Mucosa of stomach (tissue), 1 donor: ENCODE results near the gene ENTPD2.
A peak's percentile ranks its signal among the peaks of the same experiment; 100 is the strongest.
"Not testable (repeated sequence)": the region's sequence is repeated elsewhere in the genome, so short reads cannot be mapped to it uniquely, and the experiment has no call there.

Experiments used
- H3K27me3 ChIP-seq: one replicate; pipeline ENCODE4 v1.7.0; 2013; ENCODE audit warnings: mild to moderate bottlenecking, low read length; ENCODE audit not compliant: control insufficient read depth, insufficient read depth
- H3K36me3 ChIP-seq: one replicate; pipeline ENCODE4 v1.7.0; 2013; ENCODE audit warnings: low read length; ENCODE audit not compliant: control insufficient read depth, insufficient read depth
- H3K4me1 ChIP-seq: one replicate; pipeline ENCODE4 v1.7.0; 2013; ENCODE audit warnings: mild to moderate bottlenecking, low read length; ENCODE audit not compliant: control insufficient read depth, insufficient read depth
- H3K4me3 ChIP-seq: one replicate; pipeline ENCODE4 v1.7.0; 2013; ENCODE audit warnings: low read length
- H3K9ac ChIP-seq: one replicate; pipeline ENCODE4 v1.7.0; 2013; ENCODE audit warnings: mild to moderate bottlenecking, low read length, moderate library complexity
- H3K9me3 ChIP-seq: one replicate; pipeline ENCODE4 v1.7.0; 2013; ENCODE audit warnings: mild to moderate bottlenecking, low read length, moderate library complexity; ENCODE audit not compliant: control insufficient read depth
- donor health status: Pancreatic carcinoma.

The ENTPD2 gene

DNA sequence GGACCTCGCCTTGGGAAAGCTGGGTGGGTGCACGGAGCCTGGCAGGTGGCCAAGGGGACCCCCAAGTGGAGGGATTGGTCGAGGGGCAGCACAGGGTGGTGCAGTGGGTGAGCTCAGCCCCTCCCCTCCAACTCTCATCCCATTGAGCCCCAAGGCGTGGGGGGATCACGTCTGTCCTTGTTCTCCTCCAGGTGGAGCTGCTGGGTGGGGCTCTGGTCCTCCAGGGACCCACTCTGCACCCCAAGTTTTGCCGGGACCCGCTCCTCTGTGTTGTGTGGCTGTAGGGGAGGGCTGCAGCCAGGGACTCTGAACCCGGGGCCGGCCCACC is 18.4 kb downstream of the ENTPD2 start:
- Histone ChIP-seq H3K36me3 (no peaks in the 10 kb centered on the region), H3K27me3 (peaks cover 9% of the 10 kb centered on the region), H3K4me1 (peaks cover 23% of the 10 kb centered on the region), H3K9me3 (no peaks in the 10 kb centered on the region), H3K9ac (no peak overlapping the region), H3K4me3 (no peak overlapping the region)

DNA sequence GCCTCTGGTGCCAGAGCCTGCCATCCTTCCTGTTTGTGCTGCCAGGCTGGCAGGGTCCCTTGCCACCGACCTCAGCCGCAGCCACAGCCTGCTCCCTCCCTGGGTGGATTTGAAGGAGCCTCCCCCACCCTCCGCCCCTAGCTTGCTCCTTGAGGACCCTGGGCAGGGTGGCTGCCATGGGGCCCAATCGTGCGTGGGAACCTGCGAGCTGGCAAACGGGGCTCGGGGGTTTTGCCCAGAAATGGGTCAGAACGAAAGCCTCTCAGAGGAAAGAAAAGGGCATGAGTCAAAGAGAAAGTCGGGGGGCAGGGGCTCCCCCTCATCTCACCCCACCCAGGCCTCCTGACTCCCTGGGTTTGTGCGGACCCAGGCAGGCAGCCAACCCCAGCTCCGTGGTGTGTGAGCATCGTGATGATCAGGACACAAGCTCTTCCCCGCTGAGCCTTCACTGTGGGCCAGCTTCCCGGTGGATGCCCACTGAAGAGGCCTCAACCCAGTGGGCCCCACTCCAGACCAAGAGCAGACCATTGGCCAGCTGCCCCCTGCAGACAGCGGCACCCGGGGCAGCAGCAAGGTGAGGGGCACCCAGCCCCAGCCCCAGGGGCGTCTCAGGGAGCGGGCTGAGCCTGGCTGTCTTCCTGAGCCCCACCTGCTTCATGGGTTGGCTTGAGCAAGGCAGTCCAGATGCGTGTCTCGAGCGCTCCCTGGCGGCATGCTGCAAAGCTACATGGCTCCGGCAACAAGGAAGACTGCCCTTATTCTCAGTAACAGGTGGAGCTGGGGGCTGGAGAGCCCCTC is 19.0 kb downstream of the ENTPD2 start:
- Histone ChIP-seq H3K9me3 (no peaks in the 10 kb centered on the region), H3K4me3 (no peak overlapping the region), H3K9ac (peak overlapping the region; percentile 28), H3K4me1 (peaks cover 23% of the 10 kb centered on the region), H3K27me3 (peaks cover 9% of the 10 kb centered on the region), H3K36me3 (no peaks in the 10 kb centered on the region)

DNA sequence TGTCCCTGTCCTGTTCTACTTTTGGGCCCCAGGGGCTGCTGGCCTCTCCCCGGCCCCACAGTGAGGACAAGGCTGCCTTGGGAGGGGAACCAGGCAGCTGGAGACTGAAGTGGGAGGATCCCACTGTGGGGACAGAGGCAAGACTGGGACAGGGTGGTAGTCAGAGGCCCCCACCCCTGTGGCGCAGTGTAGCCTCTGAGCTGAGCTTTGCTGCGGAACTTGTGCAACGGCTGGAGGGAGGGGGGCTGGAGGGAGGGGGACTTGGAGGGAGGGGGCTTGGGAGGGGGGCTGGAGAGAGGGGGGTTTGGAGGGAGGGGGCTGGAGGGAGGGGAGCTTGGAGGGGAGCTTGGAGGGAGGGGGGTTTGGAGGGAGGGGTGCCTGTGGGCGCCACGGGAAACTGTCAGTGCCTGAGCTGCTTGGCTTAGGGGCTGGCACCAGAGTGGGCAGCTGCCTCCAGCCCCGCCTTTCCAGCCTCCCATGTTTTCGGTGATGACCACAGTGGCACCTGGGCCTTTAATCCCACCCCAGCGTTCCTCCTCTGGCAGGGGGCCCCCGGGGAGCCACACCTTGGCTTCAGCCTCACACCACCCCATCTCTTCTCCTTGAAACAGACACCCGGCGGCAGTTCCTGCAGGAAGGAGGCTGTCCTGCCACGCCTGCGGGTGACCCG is 19.7 kb downstream of the ENTPD2 start:
- no peaks in the 10 kb centered on the region for H3K9me3 ChIP-seq
- H3K9ac ChIP-seq, result peak overlapping the region; percentile 28
- H3K4me3 ChIP-seq, result no peak overlapping the region
- peaks cover 28% of the 10 kb centered on the region for H3K4me1 ChIP-seq
- peaks cover 9% of the 10 kb centered on the region for H3K27me3 ChIP-seq
- no peaks in the 10 kb centered on the region for H3K36me3 ChIP-seq

DNA sequence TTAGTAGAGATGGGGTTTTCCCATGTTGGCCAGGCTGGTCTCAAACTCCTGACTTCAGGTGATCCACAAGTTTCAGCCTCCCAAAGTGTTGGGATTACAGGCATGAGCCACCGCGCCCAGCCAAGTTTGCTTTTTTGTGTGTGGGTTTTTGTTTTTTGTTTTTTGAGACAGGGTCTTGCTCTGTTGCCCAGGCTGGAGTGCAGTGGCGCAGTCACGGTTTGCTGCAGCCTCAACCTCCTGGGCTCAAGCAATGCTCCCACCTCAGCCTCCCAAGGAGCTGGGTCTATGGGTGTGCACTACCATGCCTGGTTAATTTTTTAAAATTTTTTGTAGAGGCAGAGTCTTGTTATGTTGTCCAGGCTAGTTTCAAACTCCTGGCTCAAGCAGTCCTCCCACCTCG is 20.4 kb downstream of the ENTPD2 start:
- peaks cover 35% of the 10 kb centered on the region for H3K4me1 ChIP-seq
- not testable (repeated sequence) for H3K9ac ChIP-seq, H3K9me3 ChIP-seq, H3K36me3 ChIP-seq, H3K4me3 ChIP-seq, H3K27me3 ChIP-seq

DNA sequence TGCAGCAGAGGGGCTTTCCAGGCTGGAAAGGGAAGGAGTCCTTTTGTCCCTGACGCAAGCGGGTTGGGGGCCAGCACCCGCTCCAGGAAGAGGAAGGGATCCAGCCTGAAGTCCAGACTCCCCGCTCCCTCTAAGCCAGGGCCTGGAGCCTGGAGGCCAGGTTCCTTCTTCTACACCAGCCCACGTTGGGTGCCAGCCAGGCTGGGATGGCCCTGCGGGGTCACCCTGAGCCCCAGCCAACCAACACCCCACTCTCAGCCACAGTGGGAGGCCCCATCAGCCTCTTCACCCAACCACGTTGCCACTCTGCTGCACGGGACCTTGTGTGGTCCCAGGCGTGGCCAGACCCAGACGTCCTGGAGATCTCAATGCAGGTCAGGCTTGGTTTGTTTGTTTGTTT is 21.0 kb downstream of the ENTPD2 start:
- Histone ChIP-seq H3K9me3 (no peaks in the 10 kb centered on the region), H3K4me3 (no peak overlapping the region), H3K27me3 (peaks cover 9% of the 10 kb centered on the region), H3K4me1 (peaks cover 37% of the 10 kb centered on the region), H3K9ac (no peak overlapping the region), H3K36me3 (no peaks in the 10 kb centered on the region)

DNA sequence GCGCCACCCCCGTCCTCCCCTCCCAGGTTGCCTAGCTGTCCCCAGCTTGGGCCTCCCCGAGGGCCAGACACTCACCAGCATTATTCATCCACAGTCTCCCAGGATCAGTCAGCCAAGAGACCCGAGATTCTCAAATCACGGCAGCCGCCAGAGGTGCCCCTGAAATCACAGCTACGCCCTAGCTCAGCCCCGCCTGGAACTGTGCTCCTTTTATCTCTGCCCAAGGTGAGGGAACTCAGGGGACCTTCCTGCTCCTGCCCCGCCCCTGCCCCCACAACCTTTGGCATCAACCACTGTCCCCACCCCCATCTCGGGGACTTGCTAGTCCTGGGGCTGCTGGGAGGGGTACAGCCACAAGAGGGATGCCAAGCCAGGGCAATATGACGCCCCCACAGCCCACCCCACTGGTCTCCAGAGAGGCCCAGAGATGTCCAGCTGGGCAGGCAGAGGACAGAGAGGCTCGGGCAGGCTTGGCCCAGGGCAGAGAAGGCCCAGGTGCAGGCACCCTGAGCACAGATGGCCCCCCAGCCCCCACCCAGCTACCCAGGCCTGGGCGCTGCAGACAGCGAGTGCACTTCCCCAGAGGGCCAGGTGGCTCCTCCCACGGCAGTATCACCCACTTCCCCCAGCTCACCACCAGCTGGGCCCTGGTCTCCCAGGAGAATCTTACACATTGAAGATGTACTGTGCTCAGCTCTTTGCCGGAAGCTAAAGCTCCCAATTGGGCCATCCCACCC is 21.8 kb downstream of the ENTPD2 start, which contains the start of gene FUT7:
Gene FUT7, minus strand, starts transcription at position 185 of the 737 bp plus-strand sequence. Its CDS starts 97 bp downstream, at position 88.
- H3K4me1 ChIP-seq, result peaks cover 42% of the 10 kb centered on the region
- no peaks in the 10 kb centered on the region for H3K36me3 ChIP-seq
- H3K4me3 ChIP-seq, result no peak within 1 kb of the TSS
- no peaks in the 10 kb centered on the region for H3K9me3 ChIP-seq
- H3K27me3 ChIP-seq, result peaks cover 9% of the 10 kb centered on the region
- H3K9ac ChIP-seq, result no peak within 1 kb of the TSS

DNA sequence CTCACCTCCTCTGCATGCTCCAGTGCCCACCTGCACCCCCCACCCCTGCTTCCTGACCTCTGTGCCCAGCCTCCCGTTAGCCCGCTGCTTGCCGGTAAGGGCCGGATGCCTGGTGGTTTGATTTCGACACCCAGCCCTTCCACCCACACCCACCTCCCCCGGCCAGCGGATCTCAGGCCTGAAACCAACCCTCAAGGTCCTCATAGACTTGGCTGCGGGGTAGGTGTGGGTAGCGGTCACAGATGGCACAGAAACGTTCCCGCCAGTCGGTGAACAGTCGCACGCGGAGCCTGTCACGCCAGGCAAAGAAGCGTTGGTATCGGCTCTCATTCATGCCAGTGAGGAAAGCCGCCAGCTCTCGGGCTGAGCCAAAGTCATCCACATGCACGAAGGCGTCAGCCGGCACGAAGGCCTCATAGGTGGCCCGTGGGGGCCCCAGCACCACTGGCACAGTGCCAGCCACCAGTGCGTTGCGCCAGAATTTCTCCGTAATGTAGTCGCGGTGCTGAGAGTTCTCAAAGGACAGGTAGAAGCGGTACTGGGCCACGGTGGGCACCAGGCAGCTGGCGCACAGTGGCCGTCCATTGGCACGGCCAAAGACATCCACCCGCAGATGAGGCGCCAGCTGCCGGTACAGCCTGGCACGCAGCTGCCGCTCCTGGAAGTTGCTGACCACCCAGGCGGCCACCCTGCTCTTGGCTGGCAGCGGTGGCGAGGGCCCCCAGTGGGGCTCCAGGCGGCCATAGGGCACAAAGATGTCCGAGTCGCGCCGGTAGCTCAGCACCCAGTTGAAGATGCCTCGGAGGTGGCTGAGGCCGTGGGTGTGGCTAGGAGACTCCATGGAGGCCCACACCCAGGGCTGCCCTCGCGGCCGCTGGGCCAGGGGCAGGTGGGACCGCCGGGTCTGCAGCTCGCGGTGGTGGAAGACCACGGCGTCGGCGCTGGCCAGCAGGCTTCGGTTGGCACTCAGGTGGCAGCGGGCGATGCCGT is 23.0 kb downstream of the ENTPD2 start:
- Histone ChIP-seq H3K4me1 (peaks cover 53% of the 10 kb centered on the region), H3K9ac (no peak overlapping the region)

DNA sequence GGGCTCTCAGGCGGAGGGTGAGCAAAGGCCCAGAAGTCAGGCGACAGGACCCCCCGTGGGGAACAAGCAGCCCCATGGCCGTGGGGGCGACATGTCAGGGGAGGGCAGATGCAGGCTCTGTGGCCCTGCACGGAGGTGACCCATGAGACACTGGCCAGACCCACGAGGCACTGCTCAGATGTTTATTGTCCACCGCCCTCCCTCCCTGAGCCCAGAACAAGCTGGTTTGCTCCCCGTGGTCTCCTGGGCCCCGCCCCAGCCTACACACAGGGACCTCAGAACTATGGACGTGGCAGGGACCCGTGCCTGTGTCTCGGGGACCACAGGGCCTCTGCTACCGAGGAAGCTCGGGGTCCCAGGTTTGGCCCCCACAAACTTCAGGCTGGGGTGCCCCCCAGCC is 23.9 kb downstream of the ENTPD2 start:
- H3K9ac ChIP-seq, result no peak overlapping the region
- peaks cover 56% of the 10 kb centered on the region for H3K4me1 ChIP-seq
- H3K9me3 ChIP-seq, result no peaks in the 10 kb centered on the region
- no peak overlapping the region for H3K4me3 ChIP-seq
- H3K27me3 ChIP-seq, result peaks cover 4% of the 10 kb centered on the region
- H3K36me3 ChIP-seq, result no peaks in the 10 kb centered on the region

More for the DNA sequence above, 23.0 kb downstream of the ENTPD2 start:
- H3K9me3 ChIP-seq, result no peaks in the 10 kb centered on the region
- H3K27me3 ChIP-seq, result peaks cover 8% of the 10 kb centered on the region
- H3K4me3 ChIP-seq, result no peak overlapping the region
- no peaks in the 10 kb centered on the region for H3K36me3 ChIP-seq

DNA sequence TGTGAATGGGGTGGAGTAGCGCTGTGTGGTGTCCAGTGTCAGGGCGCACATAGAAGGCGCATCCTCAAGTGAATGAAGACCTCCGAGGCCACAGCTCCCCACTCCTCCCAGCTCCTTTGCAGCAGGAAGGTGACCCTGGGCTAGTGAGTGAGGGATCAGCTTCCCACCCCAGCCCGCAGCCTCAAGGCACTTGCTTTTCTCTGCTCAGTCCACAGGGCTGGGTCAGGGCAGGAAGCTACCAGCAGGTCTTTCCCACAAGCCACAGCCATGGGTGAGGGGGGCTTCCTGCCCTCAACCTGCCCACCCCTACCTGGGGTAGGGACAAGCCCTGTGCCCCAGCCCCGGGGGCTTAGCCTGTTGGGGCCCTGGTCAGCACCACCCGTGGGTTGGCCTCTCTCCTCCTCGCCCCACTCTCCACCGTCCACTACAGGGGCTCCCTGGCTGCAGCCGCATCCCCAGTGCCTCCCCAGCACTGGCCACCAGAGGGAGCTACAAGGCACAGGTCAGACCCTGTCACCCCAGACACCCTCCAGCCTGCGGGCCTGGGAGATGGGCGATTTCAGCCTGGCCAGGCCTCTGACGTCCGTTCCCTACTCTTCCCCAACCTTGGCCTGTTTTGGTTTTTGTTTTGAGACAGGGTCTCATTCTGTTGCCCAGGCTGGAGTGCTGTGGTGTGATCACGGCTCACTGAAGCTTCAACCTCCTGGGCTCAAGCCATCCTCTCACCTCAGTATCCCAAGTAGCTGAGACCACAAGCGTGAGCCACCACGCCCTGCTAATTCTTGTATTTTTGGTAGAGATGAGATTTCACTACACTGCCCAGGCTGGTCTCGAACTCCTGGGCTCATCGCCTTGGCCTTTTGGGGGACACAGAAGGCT is 24.6 kb downstream of the ENTPD2 start:
- Histone ChIP-seq H3K9me3 (no peaks in the 10 kb centered on the region), H3K4me1 (peaks cover 48% of the 10 kb centered on the region), H3K27me3 (no peaks in the 10 kb centered on the region), H3K4me3 (peak overlapping the region; percentile 15), H3K36me3 (no peaks in the 10 kb centered on the region), H3K9ac (peak overlapping the region; percentile 64)

DNA sequence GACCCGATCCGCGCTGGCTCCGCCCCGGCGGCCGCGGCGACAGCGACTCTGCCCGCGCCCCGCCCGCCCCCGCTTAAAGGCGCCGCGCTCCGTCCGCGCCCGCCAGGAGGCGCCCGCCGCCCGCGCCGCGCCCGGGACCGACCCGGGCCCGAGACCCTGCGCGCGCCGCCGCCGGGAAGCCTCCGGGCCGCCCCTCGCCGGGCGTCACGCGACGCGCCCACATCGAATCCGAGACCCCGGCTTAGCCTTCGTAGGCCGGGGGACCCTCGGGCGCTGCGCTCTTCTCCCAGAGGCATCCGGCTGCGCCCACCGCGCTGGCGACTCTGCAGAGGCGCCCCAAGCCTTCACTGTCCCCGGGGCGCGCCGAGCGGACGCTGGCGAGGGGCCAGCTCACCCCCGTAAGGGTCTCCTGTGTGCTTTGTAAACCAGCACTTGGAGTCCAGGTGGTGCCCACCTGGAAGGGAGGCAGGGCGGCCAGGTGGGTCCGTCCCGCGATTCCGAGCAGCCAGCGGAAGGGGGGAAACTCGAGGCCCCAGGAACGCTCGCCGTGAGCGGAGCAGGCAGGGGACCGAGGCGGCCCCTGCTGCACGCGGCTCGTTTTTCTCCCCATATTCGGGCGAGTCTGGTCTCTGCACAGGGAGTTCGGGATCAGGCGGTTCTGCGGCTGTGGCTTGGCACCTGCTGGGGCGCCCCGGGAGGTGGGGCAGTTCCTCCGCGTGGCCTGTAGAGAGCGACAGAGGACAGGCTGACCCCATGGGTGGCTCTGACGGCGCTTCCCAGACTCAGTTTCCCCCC is 25.4 kb downstream of the ENTPD2 start:
- Histone ChIP-seq H3K36me3 (no peaks in the 10 kb centered on the region), H3K27me3 (no peaks in the 10 kb centered on the region), H3K9me3 (no peaks in the 10 kb centered on the region), H3K4me3 (peak overlapping the region; percentile 46), H3K4me1 (peaks cover 48% of the 10 kb centered on the region), H3K9ac (peak overlapping the region; percentile 64)
